Left ventricle myocardium superior (tissue), 1 donor: ENCODE results near the gene C19orf25. TPM values are rescaled to one million over a fixed set of nuclear protein-coding genes. Genes with fewer than 3 reads are reported as not detected.
A peak's percentile ranks its signal among the peaks of the same experiment; 100 is the strongest.
"Not testable (repeated sequence)": the region's sequence is repeated elsewhere in the genome, so short reads cannot be mapped to it uniquely, and the experiment has no call there.

Experiments
- ATAC-seq: fragments of 200-7000 bp; cut with Tn5 transposase; one replicate; pipeline ENCODE4 v1.9.1; 2020; ENCODE audit warnings: mild to moderate bottlenecking, moderate library complexity
- DNase-seq: peaks from one replicate; pipeline ENCODE4 v3.0.0-alpha.2; 2020
- intact Hi-C: fragments of 100-400 bp; cut with micrococcal nuclease; formaldehyde crosslinking; loops from one replicate; pipeline ENCODE4 v1.11.0; 2022
- total RNA-seq: library from RNA; stranded (reverse); fragmentation: NEBNext Ultra II Directional; extraction: Animal tissue kit (Norgen Biotek cat#: 25700); gene quantifications from one replicate; pipeline ENCODE4 v1.2.1, GENCODE V29; 2021
- donor health status: DM: no; HTN: yes; CAD: no; lungs with severe emphysema.

C19orf25 gene
- total RNA-seq, 1 donor from 2014 or later, result 16.2 TPM

- DNase-seq (peak; percentile 25), ATAC-seq (no peak)
- intact Hi-C loops, result no loop called here
Measured at GRCh38 chr19:1486720-1487575, 7.9 kb upstream of the C19orf25 start.

GRCh38 chr19:1483979-1484428 lies 5.0 kb upstream of the C19orf25 start:
- intact Hi-C loops, result no loop called here
- ATAC-seq, result no peak
- DNase-seq, result no peak

- ATAC-seq, result no peak
- intact Hi-C loops, result no loop called here
- DNase-seq, result no peak
Measured at GRCh38 chr19:1483131-1483978, 4.3 kb upstream of the C19orf25 start.

DNA sequence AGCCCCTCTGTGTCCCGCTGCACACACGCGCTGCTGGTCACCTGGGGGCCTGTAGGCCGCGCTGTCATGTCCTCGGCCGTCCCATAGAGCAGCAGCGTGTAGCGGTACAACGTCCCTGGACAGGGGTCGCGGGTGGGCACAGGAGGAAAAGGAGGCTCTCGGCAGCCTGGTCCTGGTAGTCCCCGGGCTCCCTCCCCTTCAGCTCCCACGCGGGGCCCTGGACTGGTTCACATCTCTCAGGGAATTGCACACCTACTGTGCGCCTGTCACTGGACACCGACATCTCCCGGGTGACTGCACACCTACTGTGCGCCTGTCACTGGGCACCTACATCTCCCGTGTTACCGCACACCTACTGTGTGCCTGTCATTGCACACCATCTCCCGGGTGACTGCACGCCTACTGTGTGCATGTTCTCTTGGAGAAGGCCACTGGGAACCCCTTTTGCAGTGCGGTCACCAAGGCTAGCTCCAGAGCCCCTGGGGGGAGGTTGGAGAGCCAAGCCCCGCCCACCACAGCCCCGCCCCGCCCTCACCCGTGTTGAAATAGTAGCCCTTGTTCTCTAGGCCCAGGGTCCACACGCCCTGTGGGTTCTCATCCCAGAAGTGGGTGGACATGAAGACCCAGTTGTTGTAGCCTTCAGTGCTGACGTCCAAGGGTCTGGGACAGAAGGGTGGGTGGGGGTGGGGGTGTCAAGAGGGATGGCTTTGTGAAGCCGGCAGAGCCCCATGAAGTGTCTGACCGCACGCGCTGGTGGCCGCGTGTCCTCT lies 3.5 kb upstream of the C19orf25 start:
- ATAC-seq (no peak), DNase-seq (no peak)
- intact Hi-C loops, result no loop called here

- DNase-seq (peak; percentile 31), ATAC-seq (no peak)
- intact Hi-C loops, result no loop called here
Measured at GRCh38 chr19:1481893-1482360, 2.9 kb upstream of the C19orf25 start.

DNA sequence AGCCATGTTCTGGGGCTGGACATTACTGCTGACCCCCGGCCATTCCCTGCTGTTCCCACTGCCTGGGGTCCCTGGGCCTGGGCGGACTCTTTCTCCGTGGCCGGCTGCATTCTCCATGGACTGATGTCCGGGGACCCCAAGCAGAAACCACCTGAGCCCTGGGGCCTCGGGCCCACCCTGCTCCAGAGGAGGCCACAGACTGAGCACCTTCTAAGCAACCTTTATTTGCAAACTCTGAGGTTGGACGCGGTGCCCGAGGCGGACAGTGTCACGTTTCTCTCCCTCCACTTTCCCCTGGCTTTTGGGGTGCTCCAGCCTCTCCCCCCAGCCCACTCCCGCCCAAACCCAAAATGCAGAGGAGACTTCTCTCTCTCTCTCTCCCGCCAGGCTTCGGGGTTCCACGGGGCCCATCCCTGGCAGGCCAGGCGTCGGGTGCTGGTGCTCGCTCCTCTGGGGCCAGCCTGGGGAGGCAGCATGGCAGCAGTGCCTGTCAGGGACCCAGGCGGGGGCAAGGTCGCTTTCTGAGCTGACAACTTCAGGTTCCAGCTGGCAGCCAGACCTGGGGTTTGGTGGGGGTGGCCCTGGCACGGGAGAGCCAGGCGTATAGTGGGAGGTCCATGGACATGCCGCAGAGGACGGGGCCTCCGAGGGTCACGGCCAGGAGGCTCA lies 2.3 kb upstream of the C19orf25 start:
- ATAC-seq (no peak), DNase-seq (no peak)
- intact Hi-C loops, result no loop called here

DNA sequence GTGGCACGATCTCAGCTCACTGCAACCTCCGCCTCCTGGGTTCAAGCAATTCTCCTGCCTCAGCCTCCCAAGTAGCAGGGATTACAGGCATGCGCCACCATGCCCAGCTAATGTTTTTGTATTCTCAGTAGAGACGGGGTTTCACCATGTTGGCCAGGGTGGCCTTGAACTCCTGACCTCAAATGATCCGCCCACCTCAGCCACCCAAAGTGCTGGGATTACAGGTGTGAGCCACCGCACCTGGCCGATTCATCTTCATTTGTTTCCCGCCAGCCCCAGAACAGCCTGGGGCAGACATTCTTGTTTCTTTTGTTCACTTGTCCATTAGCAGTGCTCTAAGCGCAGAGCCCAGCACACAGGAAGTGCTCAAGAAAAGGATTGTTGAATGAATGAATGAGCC lies 2.0 kb downstream of the C19orf25 start:
- DNase-seq, intact Hi-C loops, ATAC-seq: not testable (repeated sequence)

DNA sequence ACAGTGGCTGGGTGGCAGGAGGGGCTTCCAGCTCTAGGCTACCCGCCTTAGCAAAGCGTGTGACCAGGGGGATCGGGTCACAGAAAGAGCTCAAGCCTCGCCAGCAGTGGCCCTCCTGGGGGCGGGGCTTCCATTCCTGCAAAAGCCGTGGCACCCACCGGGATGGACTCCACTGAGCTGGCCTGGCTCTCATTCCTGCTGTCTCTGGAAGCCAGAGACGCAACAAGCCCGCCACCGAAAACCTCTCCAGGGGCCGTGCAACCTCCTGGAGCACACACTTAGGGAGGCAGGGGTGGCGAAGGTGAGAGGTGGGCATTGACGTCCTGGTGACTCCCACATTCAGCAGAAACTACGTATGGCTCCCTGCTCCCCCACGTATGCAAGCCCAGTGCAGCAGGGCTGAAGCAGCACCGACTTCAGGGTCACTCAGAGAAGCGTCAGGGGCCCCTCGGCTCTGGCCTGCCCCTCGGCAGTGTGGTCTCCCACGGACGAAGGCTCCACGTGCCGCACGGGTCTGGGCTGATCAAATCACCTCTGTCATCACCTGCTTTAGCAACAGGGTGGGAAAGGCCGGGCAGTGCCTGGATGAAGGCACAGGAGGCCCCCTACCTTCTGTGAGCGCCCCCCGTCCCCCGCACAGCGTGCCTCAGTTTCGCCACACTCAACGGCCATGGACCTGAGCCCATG lies 3.1 kb downstream of the C19orf25 start:
- intact Hi-C loops, result no loop called here
- ATAC-seq (no peak), DNase-seq (no peak)

DNA sequence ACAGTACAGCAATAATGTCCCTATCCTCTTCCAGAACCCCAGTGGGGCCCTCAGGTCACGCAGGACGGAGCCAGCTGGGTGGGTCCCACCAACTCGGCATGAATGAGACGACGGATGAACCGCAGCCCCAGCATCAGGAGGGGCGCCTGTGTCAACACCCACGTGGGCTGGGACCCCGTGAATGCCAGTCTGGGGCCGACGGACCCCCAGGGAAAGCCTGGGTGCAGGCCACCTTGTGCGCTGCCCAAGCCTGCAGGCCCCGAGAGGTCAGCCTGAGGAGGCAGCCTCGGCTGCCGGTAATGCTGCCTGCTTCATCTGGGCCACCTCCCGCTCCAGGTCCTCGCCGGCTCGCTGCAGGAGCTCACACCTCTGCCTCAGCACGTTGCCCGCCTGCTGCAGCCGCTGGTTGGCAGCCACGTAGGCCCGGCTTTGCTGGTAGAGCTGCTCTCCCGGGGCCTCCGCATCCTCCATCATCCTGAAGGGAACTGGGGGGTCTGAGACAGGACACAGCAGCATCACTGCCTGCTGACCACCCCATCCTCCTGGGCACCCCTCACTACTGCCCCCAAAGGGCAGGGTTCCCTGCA lies 4.2 kb downstream of the C19orf25 start:
- intact Hi-C loops, result no loop called here
- ATAC-seq (no peak), DNase-seq (no peak)

- DNase-seq, result peak; percentile 67
- no peak for ATAC-seq
- intact Hi-C loops, result no loop called here
Measured at GRCh38 chr19:1474011-1474764, 4.8 kb downstream of the C19orf25 start.

- intact Hi-C loops, result no loop called here
- DNase-seq, result no peak
- ATAC-seq, result no peak
Measured at GRCh38 chr19:1473085-1473851, 5.7 kb downstream of the C19orf25 start.

DNA sequence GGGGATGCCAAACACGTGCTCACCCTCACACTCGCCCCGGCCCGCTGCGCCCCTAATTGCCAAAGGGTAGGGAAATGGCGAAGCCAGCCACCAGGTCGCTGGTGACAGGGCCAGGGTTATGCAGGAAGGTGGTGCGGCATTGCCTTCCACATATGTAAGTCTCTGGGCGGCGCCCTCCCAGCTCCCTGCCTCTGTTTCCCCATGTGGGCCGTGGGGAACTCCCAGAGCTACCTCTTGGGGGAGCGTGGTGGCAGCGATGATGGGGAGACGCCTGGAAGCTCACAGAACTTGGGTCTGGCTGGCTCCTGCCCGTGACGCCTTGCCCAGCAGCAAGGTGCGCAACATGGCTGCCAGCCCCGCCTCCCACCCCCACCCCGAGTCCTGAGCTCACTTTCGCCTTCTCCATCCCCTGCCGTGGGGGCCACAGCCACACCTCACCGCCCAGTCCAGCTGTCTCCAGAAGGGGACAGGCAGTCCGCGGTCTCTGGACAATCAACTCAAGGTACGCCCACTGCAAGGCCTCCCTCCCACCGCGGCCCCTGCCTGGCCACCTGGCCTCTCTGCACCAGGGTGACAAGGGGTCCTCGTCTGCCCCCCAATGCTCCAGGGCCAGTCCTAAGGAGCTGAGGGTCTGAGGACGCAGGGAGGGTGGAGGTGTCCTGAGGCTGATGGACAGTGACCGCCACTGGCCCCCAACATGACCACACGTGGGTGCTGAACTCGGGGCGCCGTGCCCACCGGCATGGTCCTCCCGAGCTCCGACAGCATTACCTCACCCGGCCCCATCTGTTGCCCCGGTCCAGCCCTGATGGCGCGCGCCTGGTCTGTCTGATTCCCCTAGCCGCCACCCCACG lies 6.6 kb downstream of the C19orf25 start:
- ATAC-seq (no peak), DNase-seq (peak; percentile 33)
- intact Hi-C loops, result no loop called here

DNA sequence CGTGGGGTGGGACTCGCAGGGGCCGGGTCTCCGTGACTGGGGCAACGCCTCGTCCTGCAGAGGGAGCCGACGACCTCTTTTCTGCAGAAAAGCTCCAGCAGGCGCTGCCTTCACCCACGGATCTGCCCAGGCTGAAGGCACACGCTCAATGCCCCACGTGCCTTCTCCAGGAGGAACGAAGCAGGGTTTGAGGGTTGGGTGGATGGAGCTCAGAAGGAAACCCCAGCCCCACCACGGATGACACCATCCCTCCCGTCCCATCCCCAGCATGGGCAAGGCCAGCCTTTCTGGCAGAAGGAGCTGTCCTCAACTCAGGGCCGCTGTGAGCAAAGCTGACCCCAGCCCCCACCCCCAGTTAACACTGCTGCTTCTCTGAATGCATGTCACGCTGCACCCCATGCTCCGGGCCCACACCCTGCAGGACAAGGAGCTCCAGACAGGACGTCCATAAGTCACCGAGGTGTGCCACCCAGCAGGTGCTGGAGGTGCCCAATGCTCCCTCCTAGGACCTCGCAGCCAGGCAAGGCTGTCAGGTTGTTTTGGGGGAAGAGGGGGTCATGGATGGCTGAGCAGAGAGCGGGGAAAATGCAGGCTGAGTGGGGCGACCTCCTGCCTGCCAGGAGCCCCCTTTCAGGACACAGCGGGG lies 7.4 kb downstream of the C19orf25 start:
- intact Hi-C loops, result no loop called here
- peak; percentile 29 for DNase-seq
- ATAC-seq, result no peak

GRCh38 chr19:1471010-1471514 lies 8.0 kb downstream of the C19orf25 start:
- intact Hi-C loops, result no loop called here
- ATAC-seq (peak; percentile 9), DNase-seq (peak; percentile 39)
